Stimulated activated CD8-positive, alpha-beta memory T cell treated with anti-CD3 and anti-CD28 coated beads, Interleukin-7, amount 100 ng/mL, for 4 hours (primary cell): ENCODE data around the gene LRRC10B.

Experiments used
- DNase-seq, 2 donors: peaks; one replicate each; pipeline ENCODE4 v3.0.0-alpha.2; 2020; ENCODE audit warnings: low read depth in 2 of 2

LRRC10B gene

DNA sequence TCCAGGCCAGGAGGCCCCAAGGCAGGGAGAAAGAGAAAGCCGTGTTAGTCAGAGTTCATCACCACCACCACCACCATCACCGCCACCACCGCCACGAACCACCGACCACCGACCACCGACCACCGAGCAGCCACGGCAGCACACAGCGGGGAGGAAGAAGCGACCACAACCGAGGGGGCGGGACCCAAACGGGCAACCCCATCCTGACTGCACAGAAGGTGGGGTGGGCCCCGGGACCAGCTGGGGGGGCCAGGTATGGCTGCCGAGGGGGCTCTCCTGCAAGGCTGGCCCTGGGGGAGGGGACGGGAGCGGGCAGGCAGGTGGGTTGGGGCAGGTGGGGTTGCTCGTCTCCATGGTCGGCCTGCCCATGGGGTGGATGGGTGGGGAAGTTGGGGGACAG, 38.1 kb downstream of the LRRC10B start:
- DNase-seq = no peak

DNA sequence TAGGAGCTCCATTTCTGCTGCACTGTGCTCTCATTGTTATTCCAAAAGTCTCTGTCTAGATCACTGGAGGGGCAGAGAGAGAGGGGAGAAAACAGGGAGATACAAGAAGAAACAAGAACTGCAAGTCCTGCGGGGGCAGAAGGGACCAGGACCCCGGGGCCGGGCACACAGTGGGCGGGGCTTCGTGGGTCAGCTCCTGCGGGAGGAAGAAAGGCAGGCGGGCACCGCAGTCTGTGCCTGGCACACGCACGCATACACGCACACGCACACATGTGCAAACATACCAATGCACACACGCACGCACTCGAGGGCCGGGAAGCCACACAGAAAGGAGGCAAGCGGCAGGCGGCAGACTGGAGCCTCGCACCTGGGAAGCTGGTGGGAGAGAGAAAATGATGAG, 38.7 kb downstream of the LRRC10B start:
- no peak for DNase-seq

DNA sequence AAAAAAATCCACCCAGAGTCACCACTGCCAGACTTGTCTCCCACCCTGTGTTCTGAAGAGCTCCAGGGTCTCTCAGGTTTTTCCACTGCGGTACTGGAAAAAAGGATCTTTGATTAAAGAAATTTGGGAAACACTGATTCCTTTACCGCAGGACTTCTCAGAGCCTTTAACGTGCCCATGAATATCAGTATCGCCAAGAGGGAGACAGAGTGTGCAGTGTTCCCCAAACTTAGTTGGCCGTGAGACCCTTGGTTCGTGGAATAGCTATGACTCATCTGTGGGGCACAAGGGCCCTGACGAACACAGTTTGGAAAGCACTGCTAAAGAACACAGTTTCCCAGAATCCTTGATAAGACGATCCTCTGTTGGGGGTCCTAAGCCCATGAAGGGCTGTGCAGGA, 40.6 kb downstream of the LRRC10B start:
- DNase-seq = no peak

DNA sequence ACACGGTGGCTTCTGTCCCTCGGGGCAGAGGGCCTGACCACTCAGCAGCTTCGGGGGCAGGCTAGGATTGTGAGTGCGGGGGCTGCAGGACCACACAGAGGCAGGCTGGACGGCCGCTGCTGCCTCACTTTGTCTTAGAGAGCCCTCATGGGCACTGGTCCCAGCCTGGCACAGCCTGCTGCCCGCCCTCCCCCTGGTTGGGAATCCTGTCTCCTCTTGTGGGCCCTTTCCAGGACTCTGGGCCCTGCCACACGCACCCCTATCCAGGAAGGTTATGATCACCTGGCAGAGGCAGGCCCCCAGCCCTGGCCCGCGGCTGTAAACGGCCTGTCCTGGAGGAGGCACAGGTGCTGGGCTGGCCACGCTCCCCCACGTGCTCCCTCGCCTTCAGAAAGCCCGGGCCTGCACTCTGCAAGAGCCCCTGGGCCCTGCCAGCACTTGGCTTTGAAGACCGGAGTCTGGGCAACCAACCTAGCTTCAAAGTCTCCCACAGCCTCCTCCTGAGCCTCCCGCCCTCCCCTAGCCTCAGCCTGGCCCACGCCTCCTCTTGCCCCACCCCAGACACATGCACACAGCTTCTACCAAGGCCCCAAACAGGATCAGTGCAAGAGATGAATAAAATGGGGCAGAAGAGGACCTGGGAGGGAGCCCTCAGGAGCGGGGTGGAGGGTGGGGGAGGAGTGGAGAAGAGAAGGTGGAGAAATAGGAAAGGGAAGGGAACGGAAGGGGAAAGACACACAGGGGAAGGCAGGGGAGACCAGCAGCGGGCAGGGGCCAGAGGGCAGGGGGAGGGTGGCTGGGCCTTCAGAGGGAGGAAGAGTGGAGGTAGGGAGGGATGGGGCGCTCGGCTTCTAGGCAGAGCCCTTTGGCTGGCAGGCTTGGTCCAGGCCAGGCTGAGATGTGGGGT, 41.4 kb downstream of the LRRC10B start:
- no peak for DNase-seq

DNA sequence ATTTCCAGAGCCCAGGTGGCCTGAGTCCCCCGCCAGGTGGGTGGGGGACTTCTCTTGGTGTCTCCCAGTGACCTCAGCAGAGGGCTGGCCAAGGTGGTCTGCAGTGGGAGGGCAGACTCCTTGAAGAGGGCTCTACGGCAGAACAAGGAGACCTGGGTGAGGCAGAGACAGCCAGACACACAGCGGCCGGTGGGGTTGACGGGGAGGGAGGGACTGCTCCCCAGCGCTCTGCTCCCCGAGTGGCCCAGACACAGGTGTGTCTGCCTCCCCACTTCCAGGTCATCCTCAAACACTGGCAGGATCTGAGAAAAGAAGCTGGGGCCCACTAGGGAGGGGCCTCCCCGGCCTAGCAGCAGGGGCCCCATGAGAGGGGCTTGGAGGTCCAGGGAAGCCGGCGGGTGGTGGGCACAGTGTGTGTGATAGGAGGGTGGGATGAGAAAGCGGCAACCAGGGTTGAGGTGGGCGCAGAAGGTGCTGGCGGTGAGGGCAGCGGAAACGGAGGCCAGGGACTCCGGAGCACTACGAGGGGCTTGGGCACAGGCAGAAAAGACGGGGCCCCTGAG, 42.2 kb downstream of the LRRC10B start:
- DNase-seq = no peak

DNA sequence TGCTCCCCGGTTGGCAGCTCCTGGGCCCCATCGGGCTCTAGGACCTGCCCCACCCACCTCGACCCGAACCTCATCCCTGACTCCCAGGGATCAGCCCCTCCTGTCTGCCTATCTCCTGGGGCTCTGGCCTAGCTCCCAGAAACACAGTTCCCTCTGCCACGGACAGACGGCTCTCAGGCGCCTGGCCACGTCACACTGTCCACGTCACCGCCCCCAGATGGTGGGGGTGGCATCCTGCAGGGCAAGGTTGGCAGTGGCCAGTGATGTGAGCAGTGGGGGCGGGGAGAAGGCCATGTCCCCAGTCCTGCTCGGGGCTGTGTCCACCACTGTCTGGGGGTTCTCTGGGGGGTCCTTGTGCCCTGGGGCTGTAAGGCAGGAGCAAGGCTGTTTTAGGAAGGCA, 43.1 kb downstream of the LRRC10B start:
- DNase-seq = no peak

DNA sequence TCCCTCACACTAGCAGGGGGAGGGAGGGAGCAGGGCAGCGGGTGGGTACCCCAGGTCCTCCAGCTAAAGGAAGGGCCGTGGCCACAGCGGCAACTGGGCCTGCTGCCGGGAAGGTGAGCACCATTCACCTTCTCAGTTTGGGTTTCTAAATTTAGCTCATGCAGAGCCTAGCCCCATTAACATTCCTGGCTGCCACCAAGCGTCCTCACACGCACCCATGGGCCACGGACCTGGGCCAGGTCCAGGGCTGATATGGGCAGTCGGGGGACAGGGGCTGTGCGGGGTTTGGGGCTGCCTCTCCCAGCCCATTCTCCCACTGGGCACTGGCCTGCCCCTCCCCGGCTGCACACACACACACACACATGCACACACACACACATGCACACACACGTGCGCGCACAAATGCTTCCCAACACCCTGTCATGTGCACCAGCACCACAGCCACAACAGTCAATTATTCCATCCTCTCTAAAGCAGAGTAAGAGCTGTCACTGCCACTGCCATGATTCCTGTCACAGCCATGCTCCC, 43.6 kb downstream of the LRRC10B start:
- DNase-seq = no peak

DNA sequence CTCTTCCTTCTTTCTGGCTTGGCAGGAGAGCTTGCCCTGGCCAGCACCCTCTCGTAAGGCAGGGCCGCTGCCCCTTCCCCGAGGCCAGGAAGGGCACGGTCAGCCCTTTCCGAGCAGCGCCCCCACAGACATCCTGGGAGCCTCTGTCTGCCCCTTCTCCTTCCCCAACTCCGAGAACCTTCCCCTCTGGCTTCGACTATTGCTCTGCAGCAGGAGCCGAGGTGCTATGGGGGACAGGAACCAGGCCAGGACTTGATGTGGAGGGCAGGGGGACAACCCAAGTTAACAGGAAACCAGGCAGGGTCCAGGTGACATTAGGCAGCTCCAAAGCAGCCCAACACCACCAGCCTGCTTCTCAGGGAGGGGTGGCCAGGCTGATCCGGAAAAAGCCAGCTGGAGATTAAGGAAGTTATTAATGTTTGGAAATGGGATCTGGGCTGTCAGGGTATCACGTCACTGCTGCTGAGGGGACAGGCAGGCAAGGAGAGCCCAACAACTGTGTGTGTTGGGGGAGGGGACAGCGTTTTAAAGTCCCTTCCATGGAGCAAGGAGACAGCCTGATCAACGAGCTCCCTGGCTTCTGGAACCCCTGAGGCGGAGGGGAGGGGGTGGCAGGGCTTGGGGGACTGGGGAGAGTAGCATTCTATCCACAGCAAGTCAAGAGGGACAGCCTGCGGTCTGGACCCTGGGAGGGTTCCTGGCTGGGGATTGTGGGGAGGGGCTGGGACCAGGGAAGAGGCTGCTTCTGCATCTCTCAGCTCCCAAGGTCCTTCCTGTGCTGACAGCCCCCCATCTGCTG, 45.0 kb downstream of the LRRC10B start:
- no peak for DNase-seq

DNA sequence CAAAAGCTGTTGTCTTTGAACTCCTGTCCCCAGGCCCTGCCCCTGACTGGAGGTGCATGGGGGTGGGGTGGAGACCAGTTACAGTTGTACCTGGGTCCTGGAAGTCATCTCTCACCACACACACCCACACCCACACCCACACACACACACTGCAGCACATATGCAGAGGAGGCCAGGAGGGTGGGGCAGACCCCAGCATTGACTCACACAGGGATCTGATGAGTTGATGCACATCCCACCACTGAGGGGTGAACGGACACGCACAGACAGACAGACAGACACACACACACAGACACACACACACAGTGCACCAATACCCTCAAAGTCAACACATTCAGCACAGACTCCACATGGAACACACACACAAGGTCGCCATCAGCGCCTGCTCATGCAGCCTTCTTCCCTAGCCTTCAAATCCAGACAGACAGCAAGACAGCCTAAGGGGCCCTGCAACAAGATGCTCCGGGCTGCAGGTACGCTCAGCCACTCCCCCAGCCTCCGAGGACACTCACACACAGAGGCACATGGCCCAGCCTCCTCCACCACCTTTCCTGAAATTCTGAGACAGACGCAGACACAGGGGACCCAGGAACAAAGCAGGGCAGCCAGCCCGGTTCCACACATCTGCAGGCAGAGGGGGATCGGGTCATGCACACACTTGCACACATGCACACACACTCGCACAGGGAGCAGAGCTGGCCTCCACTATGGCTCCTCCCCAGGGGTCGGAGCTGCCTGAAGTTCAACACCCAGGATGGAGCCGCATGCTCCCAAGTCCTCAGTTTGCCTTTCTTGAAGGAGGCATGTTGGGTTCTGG, 45.8 kb downstream of the LRRC10B start:
- DNase-seq = peak; percentile 58 to 63

DNA sequence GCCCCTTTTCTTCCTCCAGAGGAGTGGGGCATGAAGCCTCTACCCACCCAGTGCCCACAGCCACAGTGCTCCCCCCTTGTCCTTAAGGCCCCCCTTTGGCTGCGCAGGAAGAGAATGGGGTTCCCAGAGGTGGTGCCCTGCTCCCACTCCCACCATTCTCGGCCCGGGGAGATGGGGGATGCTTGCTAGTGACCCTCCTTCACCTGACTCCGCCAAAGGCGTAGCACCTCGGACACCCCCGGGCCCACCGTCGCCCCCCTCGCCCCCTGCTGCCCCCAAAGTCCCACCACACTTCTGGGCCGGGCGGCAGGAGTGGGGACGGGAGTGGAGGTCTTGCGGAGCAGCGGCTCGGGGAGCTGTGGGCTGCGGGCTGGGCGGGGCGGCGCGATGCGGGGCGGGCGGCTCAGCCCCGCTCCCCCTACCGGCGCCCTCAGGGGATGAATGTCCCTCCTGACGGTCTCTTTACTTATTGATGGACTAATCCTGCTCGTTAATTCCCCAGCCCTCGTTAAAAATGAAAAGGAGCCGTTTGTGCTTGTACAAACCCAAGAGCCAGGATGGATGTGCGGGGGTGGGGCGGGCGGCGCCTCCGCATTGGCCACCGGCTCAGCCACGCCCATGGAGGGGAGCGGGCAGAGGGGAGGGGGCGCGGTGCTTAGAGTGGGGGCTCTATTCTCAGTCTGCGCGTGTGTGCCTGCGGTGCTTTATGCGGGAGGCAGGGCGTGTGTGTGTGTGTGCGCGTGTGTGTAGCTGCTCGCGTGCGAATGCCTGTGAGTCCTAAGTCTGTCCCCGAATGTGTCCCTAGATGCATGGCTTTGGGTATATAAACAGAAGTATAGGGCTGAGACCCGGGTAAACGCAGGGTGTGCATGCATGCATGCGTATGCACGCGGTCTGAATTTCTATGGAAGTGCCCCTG, 46.8 kb downstream of the LRRC10B start:
- DNase-seq = no peak

DNA sequence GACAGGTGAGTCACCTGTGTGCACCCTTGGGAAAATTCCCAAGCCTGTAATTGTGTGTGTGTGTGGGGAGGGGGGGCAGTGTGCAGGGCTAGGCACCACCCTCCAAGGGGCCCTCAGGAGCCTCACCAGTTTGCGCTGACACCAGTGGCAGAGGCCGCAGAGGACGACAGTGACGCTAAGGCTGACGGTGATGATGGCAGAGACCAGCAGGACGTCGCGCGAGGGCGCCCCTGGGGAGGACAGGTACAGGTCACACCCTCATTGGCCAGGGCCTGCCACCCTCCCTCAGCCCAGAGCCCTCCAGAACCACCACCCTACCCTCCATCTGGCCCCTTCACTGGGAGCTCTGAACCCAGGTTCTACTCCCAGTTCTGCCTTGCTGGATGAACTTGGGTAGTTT, 47.4 kb downstream of the LRRC10B start:
- DNase-seq = no peak

DNA sequence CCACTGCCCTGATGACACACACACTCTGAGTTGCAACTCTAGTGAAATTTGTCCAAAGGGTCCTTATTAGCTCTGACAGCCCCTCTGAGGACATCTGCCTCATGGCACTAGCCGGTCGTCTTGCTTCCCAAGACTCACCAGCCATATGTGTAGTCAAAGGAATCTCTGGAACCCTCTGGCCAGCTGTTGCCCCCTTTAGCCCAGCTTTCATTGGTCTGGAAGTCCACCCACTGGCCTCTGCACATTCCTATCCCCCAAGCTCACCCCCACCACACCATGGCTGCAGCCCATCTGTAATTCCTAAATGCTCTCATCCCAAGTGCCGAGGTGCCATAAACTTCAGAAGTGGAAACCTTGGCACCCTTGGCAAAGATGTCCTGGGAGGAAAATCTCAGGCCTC, 48.1 kb downstream of the LRRC10B start:
- no peak for DNase-seq
